Hepatocyte (in vitro differentiated cells): ENCODE data around the gene CKMT1B.
"Not testable (repeated sequence)": the region's sequence is repeated elsewhere in the genome, so short reads cannot be mapped to it uniquely, and the experiment has no call there.

Source experiments
- CTCF ChIP-seq: fragments of 200-600 bp; sonication (generic); IDR thresholded peaks from 2 replicates; pipeline ENCODE4 v1.5.1; 2016; ENCODE audit warnings: antibody characterized with exemption, mild to moderate bottlenecking; ENCODE audit not compliant: poor library complexity
- EZH2phosphoT487 ChIP-seq: fragments of 200-600 bp; sonication (generic); IDR thresholded peaks from one replicate; pipeline ENCODE4 v1.6.1; 2018; ENCODE audit warnings: antibody characterized with exemption, mild to moderate bottlenecking, low read depth, moderate library complexity; ENCODE audit not compliant: unreplicated experiment, severe bottlenecking

- not testable (repeated sequence) for TF ChIP-seq CTCF, EZH2phosphoT487
These were observed 33.1 kb downstream of the CKMT1B start for GRCh38 chr15:43626937-43627336.
